GM18499 (cell line): ENCODE data around the gene CDH4.

Experiments
- ATAC-seq: cut with Tn5 transposase; IDR thresholded peaks from one replicate; pipeline ENCODE4 v1.9.1; 2021; ENCODE audit warnings: moderate number of reproducible peaks; ENCODE audit not compliant: insufficient read depth, unreplicated experiment

CDH4 gene

GRCh38 chr20:61731363-61732181 lies 479.5 kb downstream of the CDH4 start:
- no peak for ATAC-seq

- no peak for ATAC-seq
Measured at GRCh38 chr20:61732511-61733210, 480.6 kb downstream of the CDH4 start.

- no peak for ATAC-seq
Measured at GRCh38 chr20:61733216-61733615, 481.2 kb downstream of the CDH4 start.

- no peak for ATAC-seq
Measured at GRCh38 chr20:61733891-61734732, 482.1 kb downstream of the CDH4 start.

- ATAC-seq, result no peak
Measured at GRCh38 chr20:61734733-61735502, 482.9 kb downstream of the CDH4 start.

- no peak for ATAC-seq
Measured at GRCh38 chr20:61735503-61735785, 483.4 kb downstream of the CDH4 start.

- no peak for ATAC-seq
Measured at GRCh38 chr20:61736001-61736635, 484.1 kb downstream of the CDH4 start.

GRCh38 chr20:61736751-61737310 lies 484.8 kb downstream of the CDH4 start:
- no peak for ATAC-seq

GRCh38 chr20:61737346-61737745 lies 485.3 kb downstream of the CDH4 start:
- ATAC-seq, result no peak

GRCh38 chr20:61737812-61738443 lies 485.9 kb downstream of the CDH4 start:
- ATAC-seq, result no peak

- ATAC-seq, result no peak
Measured at GRCh38 chr20:61738601-61739069, 486.6 kb downstream of the CDH4 start.

- no peak for ATAC-seq
Measured at GRCh38 chr20:61739086-61739831, 487.2 kb downstream of the CDH4 start.

GRCh38 chr20:61739832-61740118 lies 487.7 kb downstream of the CDH4 start:
- ATAC-seq, result no peak

- ATAC-seq, result no peak
Measured at GRCh38 chr20:61742097-61742825, 490.2 kb downstream of the CDH4 start.

GRCh38 chr20:61743606-61744005 lies 491.5 kb downstream of the CDH4 start:
- no peak for ATAC-seq

GRCh38 chr20:61744691-61745396 lies 492.8 kb downstream of the CDH4 start:
- ATAC-seq, result no peak
